ENCODE measurements around the gene GFRA1.

GRCh38 chr10:116082762-116083161 lies 190.2 kb downstream of the GFRA1 start:
- TF ChIP-seq GATA2 (IDR thresholded peaks at IDR 0.05; ENCODE audit: low read depth, low read length): no peak
- no peak for TF ChIP-seq GATA3 (IDR thresholded peaks at IDR 0.05; ENCODE audit: low read depth, low read length)
